OCI-LY3 (cell line): ENCODE data around the gene C4orf51.

Source experiments
- H2AFZ ChIP-seq: fragments of 200-600, 300-600 bp; shearing (Covaris generic); 2 replicates; pipeline ENCODE4 v1.6.0; 2014; ENCODE audit warnings: antibody characterized with exemption, low read depth, low read length
- H3K27ac ChIP-seq: fragments of 200-600, 300-600 bp; sonication (generic); 2 replicates; pipeline ENCODE4 v1.5.1; 2014; ENCODE audit warnings: mild to moderate bottlenecking, low read length, moderate library complexity, mixed read lengths
- H3K27me3 ChIP-seq: fragments of 200-600, 300-600 bp; sonication (generic); 2 replicates; pipeline ENCODE4 v1.6.1; 2014; ENCODE audit warnings: low read depth, low read length, mixed read lengths
- H3K36me3 ChIP-seq: fragments of 200-600, 300-600 bp; sonication (generic); replicated peaks from 2 replicates; pipeline ENCODE3; 2014; ENCODE audit warnings: low read depth, low read length, mixed read lengths
- H3K4me1 ChIP-seq: fragments of 300-600, 200-600 bp; sonication (generic); 2 replicates; pipeline ENCODE4 v1.6.1; 2014; ENCODE audit warnings: low read length, mixed read lengths
- H3K4me2 ChIP-seq: fragments of 200-600, 300-600 bp; sonication (generic); 2 replicates; pipeline ENCODE4 v1.6.1; 2014; ENCODE audit warnings: low read length, mixed read lengths
- H3K4me3 ChIP-seq: fragments of 300-600, 200-600 bp; sonication (generic); 2 replicates; pipeline ENCODE4 v1.5.1; 2014; ENCODE audit warnings: antibody characterized with exemption, mild to moderate bottlenecking, low read length, moderate library complexity
- H3K79me2 ChIP-seq: fragments of 300-600, 200-600 bp; shearing (Covaris generic); 2 replicates; pipeline ENCODE4 v1.6.1; 2014; ENCODE audit warnings: mild to moderate bottlenecking, low read length, mixed read lengths
- H3K9ac ChIP-seq: fragments of 300-600, 200-600 bp; shearing (Covaris generic); 2 replicates; pipeline ENCODE4 v1.6.0; 2014; ENCODE audit warnings: mild to moderate bottlenecking, low read length, moderate library complexity
- H3K9me3 ChIP-seq: fragments of 200-600, 300-600 bp; shearing (Covaris generic); 2 replicates; pipeline ENCODE4 v1.6.1; 2014; ENCODE audit warnings: low read length, mixed read lengths; ENCODE audit not compliant: insufficient read depth
- H4K20me1 ChIP-seq: fragments of 200-600, 300-600 bp; sonication (generic); 2 replicates; pipeline ENCODE4 v1.6.1; 2016; ENCODE audit warnings: low read length, mixed read lengths; ENCODE audit not compliant: insufficient read depth
- CTCF ChIP-seq: fragments of 200-600, 300-600 bp; sonication (generic); IDR thresholded peaks from 2 replicates; pipeline ENCODE4 v1.5.1; 2014; ENCODE audit warnings: antibody characterized with exemption, low read length, low read depth
- EZH2phosphoT487 ChIP-seq: fragments of 200-600 bp; shearing (Covaris generic); IDR thresholded peaks from 2 replicates; pipeline ENCODE4 v1.6.1; 2018; ENCODE audit warnings: antibody characterized with exemption, mixed run types, low read depth

Gene C4orf51

GRCh38 chr4:145781351-145781750 is 101.4 kb downstream of the C4orf51 start:
- no peak overlapping the region for H2AFZ ChIP-seq
- H3K27ac ChIP-seq: no peak overlapping the region
- H3K9me3 ChIP-seq: no peaks in the 10 kb centered on the region
- no peaks in the 10 kb centered on the region for H3K4me1 ChIP-seq
- H3K27me3 ChIP-seq: no peaks in the 10 kb centered on the region
- H3K79me2 ChIP-seq: no peaks in the 10 kb centered on the region
- H3K4me3 ChIP-seq: no peak overlapping the region
- no peaks in the 10 kb centered on the region for H4K20me1 ChIP-seq
- H3K36me3 ChIP-seq: peaks cover 18% of the 10 kb centered on the region
- no peak for TF ChIP-seq CTCF
- TF ChIP-seq EZH2phosphoT487: no peak
- H3K9ac ChIP-seq: no peak overlapping the region
- no peak overlapping the region for H3K4me2 ChIP-seq
